GM13976 (cell line): Measurements from ENCODE around the gene CTR9.

ENCODE experiments used
- DNase-seq: peaks from one replicate; pipeline ENCODE4 v3.0.0; 2012; ENCODE audit warnings: low spot score
- CTCF ChIP-seq: IDR thresholded peaks from 2 replicates; pipeline ENCODE4 v1.5.1; 2012; ENCODE audit warnings: borderline replicate concordance, mild to moderate bottlenecking; ENCODE audit not compliant: insufficient read depth; ENCODE audit errors: extremely low read depth, missing control alignments, control extremely low read depth
- in situ Hi-C: fragments of 300-500 bp; cut with MboI; formaldehyde crosslinking; loops from one replicate; pipeline ENCODE4 v1.12.0; 2022; ENCODE audit warnings: low sequenced_read_pairs, mixed read lengths, inconsistent platforms; ENCODE audit not compliant: unreplicated experiment

The CTR9 gene

GRCh38 chr11:10716543-10717259 lies 34.3 kb upstream of the CTR9 start:
- in situ Hi-C loops: no loop called here
- TF ChIP-seq CTCF: no peak
- no peak for DNase-seq

- in situ Hi-C loops: no loop called here
- no peak for TF ChIP-seq CTCF
- no peak for DNase-seq
Observed at GRCh38 chr11:10719616-10720015, 31.4 kb upstream of the CTR9 start.

GRCh38 chr11:10720881-10721376 lies 30.1 kb upstream of the CTR9 start:
- TF ChIP-seq CTCF: no peak
- DNase-seq: no peak
- in situ Hi-C loops: no loop called here

- in situ Hi-C loops: no loop called here
- no peak for TF ChIP-seq CTCF
- DNase-seq: no peak
Observed at GRCh38 chr11:10722307-10722706, 28.7 kb upstream of the CTR9 start.

- in situ Hi-C loops: no loop called here
- DNase-seq: no peak
- no peak for TF ChIP-seq CTCF
Observed at GRCh38 chr11:10725114-10725906, 25.7 kb upstream of the CTR9 start.

GRCh38 chr11:10725907-10726253 lies 25.2 kb upstream of the CTR9 start:
- no peak for DNase-seq
- no peak for TF ChIP-seq CTCF
- in situ Hi-C loops: no loop called here
